GM12865 (cell line): ENCODE measurements around the gene TBL1X.

Experiments
- DNase-seq: peaks from one replicate; pipeline ENCODE4 v3.0.0; 2010; ENCODE audit warnings: low read depth
- H3K4me3 ChIP-seq: 2 replicates; pipeline ENCODE4 v1.5.1; 2011; ENCODE audit warnings: mild to moderate bottlenecking, low read depth, low read length, control low read depth
- CTCF ChIP-seq: IDR thresholded peaks from 2 replicates; pipeline ENCODE4 v1.5.1; 2011; ENCODE audit warnings: low read length, control low read depth, low read depth, inconsistent platforms; ENCODE audit not compliant: insufficient read depth; ENCODE audit errors: missing control alignments

Gene TBL1X

GRCh38 chrX:9577555-9577954, 112.7 kb downstream of the TBL1X start:
- no peak overlapping the region for H3K4me3 ChIP-seq
- TF ChIP-seq CTCF: no peak
- no peak for DNase-seq

DNA sequence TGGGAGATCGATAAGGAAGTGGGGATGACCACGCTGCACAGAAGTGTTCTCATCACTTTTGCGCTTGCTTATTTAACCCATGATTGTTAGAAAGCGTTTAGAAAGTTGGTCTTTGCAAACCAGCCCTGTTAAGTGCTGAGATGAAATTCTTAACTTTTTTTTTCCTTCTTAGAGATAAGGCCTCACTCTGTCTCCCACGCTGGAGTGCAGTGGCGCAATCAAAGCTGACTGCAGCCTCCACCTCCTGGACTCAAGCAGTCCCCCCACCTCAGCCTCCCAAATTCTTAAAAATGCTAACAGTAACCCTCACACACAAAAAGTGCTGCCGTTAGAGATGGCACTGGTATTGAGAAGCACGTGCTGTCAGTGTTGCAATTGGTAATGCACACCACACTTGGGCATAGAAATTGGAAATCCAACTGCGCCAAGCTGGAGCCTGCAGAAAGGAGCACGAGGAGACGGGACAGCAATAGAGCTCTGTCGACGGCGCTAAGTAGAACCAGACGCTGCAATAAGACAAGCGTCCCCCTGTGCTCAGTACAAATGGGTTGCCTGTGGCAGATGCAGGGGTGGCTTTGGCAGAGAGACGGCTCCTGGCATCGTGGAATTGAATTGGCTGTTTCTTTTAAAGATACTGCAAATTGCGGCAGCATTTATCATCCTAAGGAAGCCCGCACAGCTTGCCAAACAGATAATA, 113.4 kb downstream of the TBL1X start:
- DNase-seq: no peak
- no peak overlapping the region for H3K4me3 ChIP-seq
- TF ChIP-seq CTCF: no peak

DNA sequence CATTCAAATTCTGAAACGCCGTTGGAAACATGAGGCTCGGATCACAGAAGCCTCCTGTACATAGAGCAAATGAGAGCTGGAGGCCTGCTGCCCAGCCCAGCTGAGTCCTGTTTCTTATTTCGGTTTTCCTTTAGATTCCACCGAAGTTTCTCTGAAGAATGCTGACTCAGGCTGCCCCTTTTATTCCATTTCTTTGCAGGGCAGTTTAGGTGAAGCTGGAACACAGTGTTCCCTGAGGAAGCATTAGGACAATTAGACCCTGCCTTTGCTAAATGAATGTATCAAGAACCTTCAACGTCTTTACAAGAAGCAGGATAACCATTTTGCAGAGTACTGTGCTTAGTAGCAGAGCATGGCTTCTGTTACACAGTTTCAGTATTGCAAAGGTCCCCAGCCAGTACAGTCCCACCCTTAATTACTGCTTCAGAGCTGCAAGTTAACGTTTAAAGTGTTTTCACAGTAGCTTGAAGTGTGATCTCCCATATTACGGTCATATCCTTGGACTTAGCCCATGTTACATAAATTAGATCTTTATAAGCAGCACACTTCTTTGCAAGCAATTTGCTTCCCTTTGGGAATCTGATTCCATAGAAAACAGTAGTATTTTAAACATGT, 117.0 kb downstream of the TBL1X start:
- no peak overlapping the region for H3K4me3 ChIP-seq
- no peak for DNase-seq
- no peak for TF ChIP-seq CTCF

DNA sequence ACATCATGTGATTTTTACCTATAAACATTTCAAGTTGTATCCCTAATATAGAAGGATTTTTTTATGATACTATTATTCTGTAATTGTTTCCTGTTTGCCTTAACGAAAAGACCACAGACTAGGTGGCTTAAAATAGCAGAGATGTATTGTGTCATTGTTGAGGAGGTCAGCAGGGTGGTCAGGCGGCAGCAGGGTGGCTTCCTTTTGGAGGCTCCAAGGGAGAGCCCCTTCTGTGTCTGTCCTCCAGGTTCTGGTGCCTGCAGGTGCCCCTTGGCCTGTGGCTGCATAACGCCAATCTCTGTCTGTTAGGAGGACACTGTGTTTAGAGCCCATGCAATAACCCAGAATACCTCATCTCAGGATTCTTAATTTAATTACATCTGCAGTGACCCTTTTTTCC, 118.1 kb downstream of the TBL1X start:
- no peak for DNase-seq
- no peak for TF ChIP-seq CTCF
- H3K4me3 ChIP-seq: no peak overlapping the region

GRCh38 chrX:9586992-9587392, 122.1 kb downstream of the TBL1X start:
- DNase-seq: no peak
- H3K4me3 ChIP-seq: no peak overlapping the region
- TF ChIP-seq CTCF: no peak

DNA sequence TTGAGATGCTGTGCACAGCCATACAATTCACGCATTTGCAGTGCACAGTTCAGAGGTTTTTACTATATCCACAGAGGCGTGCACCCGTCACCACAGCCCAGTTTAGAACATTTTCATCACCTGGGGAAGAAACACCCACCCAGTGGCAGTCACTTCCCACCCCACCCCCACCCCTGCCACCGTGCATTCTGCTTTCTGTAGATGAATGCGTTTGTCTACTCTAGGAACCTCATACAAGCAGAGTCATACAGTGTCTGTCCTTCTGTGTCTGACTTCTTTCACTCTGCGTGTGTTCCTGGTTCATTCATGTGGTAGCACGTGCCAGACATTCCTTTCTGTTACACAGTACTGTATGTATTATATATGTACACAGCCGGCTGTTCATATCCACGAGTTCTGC, 122.8 kb downstream of the TBL1X start:
- H3K4me3 ChIP-seq: no peak overlapping the region
- no peak for TF ChIP-seq CTCF
- peak; percentile 14 for DNase-seq

GRCh38 chrX:9591496-9591895, 126.6 kb downstream of the TBL1X start:
- DNase-seq: no peak
- no peak overlapping the region for H3K4me3 ChIP-seq
- no peak for TF ChIP-seq CTCF
